ENCODE data around the gene PTGES2. TPM values are rescaled to one million over a fixed set of nuclear protein-coding genes. Genes with fewer than 3 reads are reported as not detected.

Gene PTGES2
- total RNA-seq, 2 experiments from 2014 or later = 68.1 to 76.3 TPM

GRCh38 chr9:128151309-128152132 lies 24.0 kb upstream of the PTGES2 start:
- ChIA-PET CTCF (ENCODE audit: unreplicated experiment) (no interaction called here), POLR2A (no interaction called here)
- H3K79me2 ChIP-seq (ENCODE audit: insufficient read depth, low read depth, low read length) = no peaks in the 10 kb centered on the region
- intact Hi-C loops (cut with micrococcal nuclease; ENCODE audit: unreplicated experiment) = no loop called here
- no peak overlapping the region for H3K27ac ChIP-seq (ENCODE audit: low read depth, low read length, poor library complexity, severe bottlenecking)
- H3K4me1 ChIP-seq (ENCODE audit: insufficient read depth, low read length, poor library complexity, severe bottlenecking) = no peaks in the 10 kb centered on the region
- H3K9me3 ChIP-seq (ENCODE audit: low read length) = no peaks in the 10 kb centered on the region
- no peaks in the 10 kb centered on the region for H4K20me1 ChIP-seq (ENCODE audit: insufficient read depth, low read length)
- H3K4me3 ChIP-seq (ENCODE audit: low read depth, low read length, poor library complexity, severe bottlenecking) = no peak overlapping the region
- no peak overlapping the region for H2AFZ ChIP-seq (ENCODE audit: low read length)
- no peaks in the 10 kb centered on the region for H3K36me3 ChIP-seq (ENCODE audit: insufficient read depth, low read length)
- no peaks in the 10 kb centered on the region for H3K9me2 ChIP-seq (ENCODE audit: insufficient read depth, low read length)
- no TSS peak for BruUV-seq (replicated peaks)
- no peak for DNase-seq (ENCODE audit: low spot score)
- TF ChIP-seq, protein P1, sequence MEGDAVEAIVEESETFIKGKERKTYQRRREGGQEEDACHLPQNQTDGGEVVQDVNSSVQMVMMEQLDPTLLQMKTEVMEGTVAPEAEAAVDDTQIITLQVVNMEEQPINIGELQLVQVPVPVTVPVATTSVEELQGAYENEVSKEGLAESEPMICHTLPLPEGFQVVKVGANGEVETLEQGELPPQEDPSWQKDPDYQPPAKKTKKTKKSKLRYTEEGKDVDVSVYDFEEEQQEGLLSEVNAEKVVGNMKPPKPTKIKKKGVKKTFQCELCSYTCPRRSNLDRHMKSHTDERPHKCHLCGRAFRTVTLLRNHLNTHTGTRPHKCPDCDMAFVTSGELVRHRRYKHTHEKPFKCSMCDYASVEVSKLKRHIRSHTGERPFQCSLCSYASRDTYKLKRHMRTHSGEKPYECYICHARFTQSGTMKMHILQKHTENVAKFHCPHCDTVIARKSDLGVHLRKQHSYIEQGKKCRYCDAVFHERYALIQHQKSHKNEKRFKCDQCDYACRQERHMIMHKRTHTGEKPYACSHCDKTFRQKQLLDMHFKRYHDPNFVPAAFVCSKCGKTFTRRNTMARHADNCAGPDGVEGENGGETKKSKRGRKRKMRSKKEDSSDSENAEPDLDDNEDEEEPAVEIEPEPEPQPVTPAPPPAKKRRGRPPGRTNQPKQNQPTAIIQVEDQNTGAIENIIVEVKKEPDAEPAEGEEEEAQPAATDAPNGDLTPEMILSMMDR (conservative IDR thresholded peaks at IDR 0.05; ENCODE audit: low read length) = no peak
- TF ChIP-seq EZH2phosphoT487 (IDR thresholded peaks at IDR 0.05; ENCODE audit: borderline replicate concordance, low read depth, low read length) = no peak
- no peak overlapping the region for H3K4me2 ChIP-seq (ENCODE audit: low read length)

GRCh38 chr9:128150594-128151308 lies 23.2 kb upstream of the PTGES2 start:
- Histone ChIP-seq H3K27ac (ENCODE audit: low read depth, low read length, poor library complexity, severe bottlenecking) (no peak overlapping the region), H4K20me1 (ENCODE audit: insufficient read depth, low read length) (no peaks in the 10 kb centered on the region), H3K79me2 (ENCODE audit: insufficient read depth, low read depth, low read length) (no peaks in the 10 kb centered on the region), H3K4me1 (ENCODE audit: insufficient read depth, low read length, poor library complexity, severe bottlenecking) (no peaks in the 10 kb centered on the region), H3K36me3 (ENCODE audit: insufficient read depth, low read length) (no peaks in the 10 kb centered on the region), H3K4me3 (ENCODE audit: low read depth, low read length, poor library complexity, severe bottlenecking) (no peak overlapping the region), H3K9me2 (ENCODE audit: insufficient read depth, low read length) (no peaks in the 10 kb centered on the region), H3K9me3 (ENCODE audit: low read length) (no peaks in the 10 kb centered on the region), H2AFZ (ENCODE audit: low read length) (no peak overlapping the region), H3K4me2 (ENCODE audit: low read length) (no peak overlapping the region)
- TF ChIP-seq EZH2phosphoT487 (IDR thresholded peaks at IDR 0.05; ENCODE audit: borderline replicate concordance, low read depth, low read length) = no peak
- TF ChIP-seq, protein P1 (conservative IDR thresholded peaks at IDR 0.05; ENCODE audit: low read length) = peak; percentile 71
- peak; percentile 50 for DNase-seq (ENCODE audit: low spot score)
- no TSS peak for BruUV-seq (replicated peaks)
- ChIA-PET POLR2A (no interaction called here), CTCF (ENCODE audit: unreplicated experiment) (no interaction called here)
- intact Hi-C loops (cut with micrococcal nuclease; ENCODE audit: unreplicated experiment) = no loop called here
